Smooth muscle cell (in vitro differentiated cells): ENCODE measurements around the gene ATG12. TPM values are rescaled to one million over a fixed set of nuclear protein-coding genes. Genes with fewer than 3 reads are reported as not detected.
A peak's percentile ranks its signal among the peaks of the same experiment; 100 is the strongest.
"Not testable (repeated sequence)": the region's sequence is repeated elsewhere in the genome, so short reads cannot be mapped to it uniquely, and the experiment has no call there.

Source experiments
- DNase-seq: peaks from one replicate; lab custom pipeline; 2025; ENCODE audit not compliant: unreplicated experiment; lab: John Stamatoyannopoulos, UW
- H2AFZ ChIP-seq: fragments of 200-600 bp; sonication (generic); 2 replicates; pipeline ENCODE4 v1.6.0; 2016; ENCODE audit warnings: antibody characterized with exemption, low read depth, mild to moderate bottlenecking
- H3F3A ChIP-seq: fragments of 200-600 bp; sonication (generic); 2 replicates; pipeline ENCODE4 v1.6.0; 2017; ENCODE audit warnings: antibody characterized with exemption, low read depth
- H3K27ac ChIP-seq: fragments of 200-600 bp; sonication (generic); 2 replicates; pipeline ENCODE4 v1.5.1; 2016; ENCODE audit warnings: low read depth, mild to moderate bottlenecking
- H3K27me3 ChIP-seq: fragments of 200-600 bp; sonication (generic); 2 replicates; pipeline ENCODE4 v1.6.1; 2016; ENCODE audit warnings: low read depth, mild to moderate bottlenecking
- H3K36me3 ChIP-seq: fragments of 200-600 bp; sonication (generic); 2 replicates; pipeline ENCODE4 v1.5.1; 2016; ENCODE audit warnings: low read depth
- H3K4me1 ChIP-seq: fragments of 200-600 bp; sonication (generic); 2 replicates; pipeline ENCODE4 v1.5.1; 2016; ENCODE audit warnings: low read depth
- H3K4me2 ChIP-seq: fragments of 200-600 bp; sonication (generic); 2 replicates; pipeline ENCODE4 v1.6.0; 2016; ENCODE audit warnings: mild to moderate bottlenecking
- H3K4me3 ChIP-seq: fragments of 200-600 bp; sonication (generic); 2 replicates; pipeline ENCODE4 v1.5.1; 2016; ENCODE audit warnings: mild to moderate bottlenecking
- H3K79me2 ChIP-seq: fragments of 200-600 bp; sonication (generic); 2 replicates; pipeline ENCODE4 v1.6.0; 2016; ENCODE audit warnings: low read depth, mild to moderate bottlenecking
- H3K9ac ChIP-seq: fragments of 200-600 bp; sonication (generic); 2 replicates; pipeline ENCODE4 v1.6.0; 2016; ENCODE audit warnings: low read depth
- H3K9me3 ChIP-seq: fragments of 200-600 bp; sonication (generic); replicated peaks from 2 replicates; pipeline ENCODE4 v1.5.1; 2016; ENCODE audit warnings: low read depth
- H4K20me1 ChIP-seq: fragments of 200-600 bp; sonication (generic); 2 replicates; pipeline ENCODE4 v1.6.0; 2016; ENCODE audit warnings: low read depth
- WGBS: methylation state at CpG from one replicate; pipeline ENCODE4 v1.1.7; 2016; ENCODE audit warnings: low lambda C conversion rate; 5-methylcytosine and 5-hydroxymethylcytosine counted together
- polyA plus RNA-seq: library from polyadenylated mRNA; unstranded; fragments of >200 nt; fragmentation: Nextera tagmentation; extraction: Ambion mirVana; gene quantifications from 2 replicates; pipeline ENCODE4 v1.2.1, GENCODE V29; 2016
- total RNA-seq: library from RNA; depleted of rRNA; stranded (reverse); fragments of >200 nt; gene quantifications from 2 replicates; pipeline ENCODE4 v1.2.3, GENCODE V29; 2014
- TF ChIP-seq, protein P1 (sequence below): fragments of 200-600 bp; sonication (generic); IDR thresholded peaks from 2 replicates; pipeline ENCODE4 v1.5.1; 2017; ENCODE audit warnings: borderline replicate concordance, mild to moderate bottlenecking, antibody characterized with exemption; ENCODE audit not compliant: insufficient read depth, poor library complexity, severe bottlenecking

Gene ATG12
- 58.6 and 106 TPM in 2 replicates for total RNA-seq
- polyA plus RNA-seq: 128 and 139 TPM in 2 replicates

DNA sequence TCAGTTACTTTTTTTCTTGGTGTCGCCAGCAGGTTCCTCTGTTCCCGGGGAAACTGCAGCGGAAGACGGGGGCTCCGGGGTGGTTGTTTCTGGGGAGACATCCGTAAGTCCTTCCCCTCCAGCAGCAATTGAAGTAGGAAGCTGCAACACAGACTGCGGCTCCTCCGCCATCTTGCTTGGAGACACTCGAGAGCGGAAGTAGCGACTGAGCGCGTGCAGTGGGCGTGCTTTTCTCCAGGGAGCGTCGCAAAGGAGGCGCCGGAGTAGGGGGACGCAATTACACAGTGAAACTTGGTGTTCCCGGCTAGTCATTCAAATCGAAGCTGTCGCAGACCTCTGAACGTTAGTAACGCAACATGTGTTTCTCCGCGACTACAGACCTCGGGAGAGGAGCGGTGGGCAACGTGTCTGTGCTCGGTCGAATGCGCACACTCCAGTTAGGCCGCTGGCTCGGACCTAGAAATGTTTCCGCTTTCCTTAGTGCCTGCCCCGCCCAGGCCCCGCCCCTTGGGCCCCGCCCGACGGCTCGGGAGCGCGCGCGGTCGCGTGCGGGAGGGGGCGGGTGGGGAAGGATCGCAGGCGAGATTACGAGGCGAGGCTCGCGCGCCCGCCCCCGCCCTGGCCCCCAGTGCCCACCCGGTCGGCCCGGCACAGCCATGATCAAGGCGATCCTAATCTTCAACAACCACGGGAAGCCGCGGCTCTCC is at the start of gene ATG12, which contains the start of gene AP3S1:
ATG12 (minus strand) TSS at position 184 of the 707 bp plus-strand sequence; CDS start at position 171, 13 bp downstream.
AP3S1 (plus strand) TSS at position 554 of the 707 bp plus-strand sequence; CDS start at position 657, 103 bp downstream.
- peak; percentile 70 for DNase-seq
- H3K9me3 ChIP-seq: no peaks in the 10 kb centered on the region
- H3K9ac ChIP-seq: peak within 1 kb of the TSS; percentile 92
- H3K27ac ChIP-seq: peak within 1 kb of the TSS; percentile 87
- H3K79me2 ChIP-seq: peaks cover 95% of the 10 kb centered on the region
- H3K27me3 ChIP-seq: no peaks in the 10 kb centered on the region
- TF ChIP-seq, protein P1, sequence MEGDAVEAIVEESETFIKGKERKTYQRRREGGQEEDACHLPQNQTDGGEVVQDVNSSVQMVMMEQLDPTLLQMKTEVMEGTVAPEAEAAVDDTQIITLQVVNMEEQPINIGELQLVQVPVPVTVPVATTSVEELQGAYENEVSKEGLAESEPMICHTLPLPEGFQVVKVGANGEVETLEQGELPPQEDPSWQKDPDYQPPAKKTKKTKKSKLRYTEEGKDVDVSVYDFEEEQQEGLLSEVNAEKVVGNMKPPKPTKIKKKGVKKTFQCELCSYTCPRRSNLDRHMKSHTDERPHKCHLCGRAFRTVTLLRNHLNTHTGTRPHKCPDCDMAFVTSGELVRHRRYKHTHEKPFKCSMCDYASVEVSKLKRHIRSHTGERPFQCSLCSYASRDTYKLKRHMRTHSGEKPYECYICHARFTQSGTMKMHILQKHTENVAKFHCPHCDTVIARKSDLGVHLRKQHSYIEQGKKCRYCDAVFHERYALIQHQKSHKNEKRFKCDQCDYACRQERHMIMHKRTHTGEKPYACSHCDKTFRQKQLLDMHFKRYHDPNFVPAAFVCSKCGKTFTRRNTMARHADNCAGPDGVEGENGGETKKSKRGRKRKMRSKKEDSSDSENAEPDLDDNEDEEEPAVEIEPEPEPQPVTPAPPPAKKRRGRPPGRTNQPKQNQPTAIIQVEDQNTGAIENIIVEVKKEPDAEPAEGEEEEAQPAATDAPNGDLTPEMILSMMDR: no peak
- WGBS: 4% methylated on average over 46 of the region's 65 CpGs
- H4K20me1 ChIP-seq: peaks cover 81% of the 10 kb centered on the region
- peak within 1 kb of the TSS; percentile 84 for H2AFZ ChIP-seq
- H3K4me3 ChIP-seq: peak within 1 kb of the TSS; percentile 96
- peaks cover 15% of the 10 kb centered on the region for H3K4me1 ChIP-seq
- H3K36me3 ChIP-seq: peaks cover 4% of the 10 kb centered on the region
- H3K4me2 ChIP-seq: peak within 1 kb of the TSS; percentile 85
- H3F3A ChIP-seq: no peaks in the 10 kb centered on the region

DNA sequence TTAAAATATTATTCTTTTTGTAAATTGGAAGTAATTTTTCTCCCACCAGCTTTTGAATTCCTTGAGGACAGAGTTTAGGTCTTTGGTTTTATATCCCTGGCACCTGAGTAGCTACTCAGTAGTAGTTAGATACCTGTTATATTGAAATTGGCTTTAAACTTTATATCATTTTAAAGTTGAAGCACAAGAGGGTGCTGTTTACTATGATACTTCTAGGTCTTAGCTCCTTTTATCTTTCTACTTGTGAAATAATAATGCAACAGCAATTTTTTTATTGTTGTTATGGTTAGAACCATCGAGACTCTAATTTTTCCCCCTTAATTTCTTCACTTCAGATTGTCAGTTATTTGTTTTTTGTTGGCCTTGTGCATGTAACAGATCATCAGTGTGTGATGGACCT is 46.7 kb upstream of the ATG12 start:
- no peak overlapping the region for H3K4me2 ChIP-seq
- no peaks in the 10 kb centered on the region for H3F3A ChIP-seq
- no peaks in the 10 kb centered on the region for H3K36me3 ChIP-seq
- no peaks in the 10 kb centered on the region for H3K4me1 ChIP-seq
- TF ChIP-seq, protein P1: peak; percentile 15
- H3K27ac ChIP-seq: no peak overlapping the region
- no peaks in the 10 kb centered on the region for H3K79me2 ChIP-seq
- no peaks in the 10 kb centered on the region for H3K9me3 ChIP-seq
- no peaks in the 10 kb centered on the region for H3K27me3 ChIP-seq
- H4K20me1 ChIP-seq: peaks cover 48% of the 10 kb centered on the region
- no peak overlapping the region for H3K4me3 ChIP-seq
- H3K9ac ChIP-seq: no peak overlapping the region
- DNase-seq: no peak
- H2AFZ ChIP-seq: no peak overlapping the region
- 95% methylated on average over 1 of the region's 1 CpG for WGBS

DNA sequence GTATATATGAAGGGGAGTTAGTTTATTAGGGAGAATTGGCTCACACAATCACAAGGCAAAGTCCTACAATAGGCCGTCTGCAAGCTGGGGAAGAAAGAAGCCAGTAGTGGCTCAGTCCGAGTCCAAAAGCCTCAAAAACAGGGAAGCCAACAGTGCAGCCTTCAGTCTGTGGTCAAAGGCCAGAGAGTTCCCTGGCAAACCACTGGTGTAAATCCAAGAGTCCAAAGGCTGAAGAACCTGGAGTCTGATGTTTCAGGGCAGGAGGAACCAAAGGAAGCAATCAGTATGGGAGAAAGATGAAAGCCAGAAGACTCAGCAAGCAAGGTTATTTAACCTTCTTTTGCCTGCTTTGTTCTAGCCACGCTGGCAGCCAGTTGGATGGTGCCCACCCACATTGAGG is 43.8 kb upstream of the ATG12 start:
- H3K4me3 ChIP-seq, DNase-seq, H3F3A ChIP-seq, H3K9me3 ChIP-seq, H2AFZ ChIP-seq, H3K27me3 ChIP-seq, H3K4me2 ChIP-seq, H3K27ac ChIP-seq, H3K9ac ChIP-seq, H3K4me1 ChIP-seq, H3K36me3 ChIP-seq, H3K79me2 ChIP-seq: not testable (repeated sequence)
- H4K20me1 ChIP-seq: peaks cover 55% of the 10 kb centered on the region
- 80% methylated on average over 3 of the region's 3 CpGs for WGBS

- Histone ChIP-seq H3K27me3 (no peaks in the 10 kb centered on the region), H3K4me3 (no peak overlapping the region), H3K79me2 (peaks cover 15% of the 10 kb centered on the region), H3K4me1 (no peaks in the 10 kb centered on the region), H4K20me1 (peaks cover 53% of the 10 kb centered on the region), H3K9ac (no peak overlapping the region), H3K9me3 (no peaks in the 10 kb centered on the region), H3K4me2 (no peak overlapping the region), H3K27ac (no peak overlapping the region), H2AFZ (no peak overlapping the region), H3F3A (no peaks in the 10 kb centered on the region), H3K36me3 (no peaks in the 10 kb centered on the region)
- no peak for DNase-seq
- TF ChIP-seq, protein P1: no peak
- 98% methylated on average over 1 of the region's 1 CpG for WGBS
Observed at GRCh38 chr5:115884704-115885103, 43.3 kb upstream of the ATG12 start.

DNA sequence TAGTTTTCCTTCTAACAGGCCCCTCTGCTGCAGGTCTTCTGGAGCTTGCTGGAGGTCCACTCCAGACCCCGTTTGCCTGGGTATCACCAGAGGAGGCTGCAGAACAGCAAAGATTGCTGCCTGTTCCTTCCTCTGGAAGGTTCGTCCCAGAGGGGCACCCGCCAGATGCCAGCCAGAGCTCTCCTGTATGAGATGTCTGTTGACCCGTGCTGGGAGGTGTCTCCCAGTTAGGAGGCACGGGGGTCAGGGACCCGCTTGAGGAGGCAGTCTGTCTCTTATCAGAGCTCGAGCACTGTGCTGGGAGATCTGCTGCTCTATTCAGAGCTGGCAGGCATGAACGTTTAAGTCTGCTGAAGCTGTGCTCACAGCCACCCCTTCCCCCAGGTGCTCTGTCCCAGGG is 41.1 kb upstream of the ATG12 start:
- Histone ChIP-seq H4K20me1 (peaks cover 46% of the 10 kb centered on the region), H3K79me2 (peaks cover 28% of the 10 kb centered on the region)
- not testable (repeated sequence) for H3K4me2 ChIP-seq, DNase-seq, H2AFZ ChIP-seq, H3F3A ChIP-seq, H3K9me3 ChIP-seq, H3K4me3 ChIP-seq, H3K9ac ChIP-seq, H3K4me1 ChIP-seq, H3K36me3 ChIP-seq, H3K27me3 ChIP-seq, H3K27ac ChIP-seq
- WGBS: 99% methylated on average over 8 of the region's 8 CpGs

GRCh38 chr5:115877342-115877741 is 36.0 kb upstream of the ATG12 start:
- H3K9me3 ChIP-seq, H3K27me3 ChIP-seq, H3K27ac ChIP-seq, H3K36me3 ChIP-seq, H3K4me2 ChIP-seq, H3F3A ChIP-seq, H3K4me1 ChIP-seq, H2AFZ ChIP-seq, DNase-seq, H3K9ac ChIP-seq, H3K4me3 ChIP-seq: not testable (repeated sequence)
- 95% methylated on average over 5 of the region's 5 CpGs for WGBS
- Histone ChIP-seq H3K79me2 (peaks cover 38% of the 10 kb centered on the region), H4K20me1 (peaks cover 53% of the 10 kb centered on the region)
